AML-193 (cell line): ENCODE data around the gene FHIT.
"Not testable (repeated sequence)": the region's sequence is repeated elsewhere in the genome, so short reads cannot be mapped to it uniquely, and the experiment has no call there.

Experiments used
- DNase-seq, 2 experiments: peaks; one replicate each; lab custom pipeline; 2025; lab: John Stamatoyannopoulos, UW

The FHIT gene

GRCh38 chr3:61226166-61226686, 25.0 kb downstream of the FHIT start:
- DNase-seq, result no peak

GRCh38 chr3:61224823-61225222, 26.4 kb downstream of the FHIT start:
- no peak for DNase-seq

GRCh38 chr3:61223451-61223850, 27.8 kb downstream of the FHIT start:
- DNase-seq, result no peak

GRCh38 chr3:61222467-61222866, 28.8 kb downstream of the FHIT start:
- DNase-seq, result no peak

GRCh38 chr3:61221759-61222362, 29.4 kb downstream of the FHIT start:
- no peak for DNase-seq

- DNase-seq, result no peak
Observed at GRCh38 chr3:61218504-61218903, 32.7 kb downstream of the FHIT start.

- DNase-seq, result not testable (repeated sequence)
Observed at GRCh38 chr3:61216171-61216570, 35.1 kb downstream of the FHIT start.

- no peak for DNase-seq
Observed at GRCh38 chr3:61202086-61202485, 49.2 kb downstream of the FHIT start.

GRCh38 chr3:61201071-61201470, 50.2 kb downstream of the FHIT start:
- no peak for DNase-seq

GRCh38 chr3:61200270-61200669, 51.0 kb downstream of the FHIT start:
- peak; percentile 38 to 44 for DNase-seq

GRCh38 chr3:61199843-61200242, 51.4 kb downstream of the FHIT start:
- no peak for DNase-seq

GRCh38 chr3:61194892-61195538, 56.2 kb downstream of the FHIT start:
- no peak for DNase-seq

- DNase-seq, result no peak
Observed at GRCh38 chr3:61192222-61192621, 59.0 kb downstream of the FHIT start.

- DNase-seq, result not testable (repeated sequence)
Observed at GRCh38 chr3:61190205-61190604, 61.0 kb downstream of the FHIT start.

- no peak for DNase-seq
Observed at GRCh38 chr3:61186030-61186429, 65.2 kb downstream of the FHIT start.

- no peak for DNase-seq
Observed at GRCh38 chr3:61184956-61185355, 66.3 kb downstream of the FHIT start.

- DNase-seq, result no peak
Observed at GRCh38 chr3:61182662-61183061, 68.6 kb downstream of the FHIT start.

GRCh38 chr3:61181874-61182273, 69.4 kb downstream of the FHIT start:
- DNase-seq, result peak in 1 of 2 experiments; percentile 19

GRCh38 chr3:61180206-61180605, 71.0 kb downstream of the FHIT start:
- DNase-seq, result no peak

- DNase-seq, result no peak
Observed at GRCh38 chr3:61178167-61178566, 73.1 kb downstream of the FHIT start.

- no peak for DNase-seq
Observed at GRCh38 chr3:61177450-61177849, 73.8 kb downstream of the FHIT start.

- DNase-seq, result no peak
Observed at GRCh38 chr3:61173676-61174075, 77.6 kb downstream of the FHIT start.

- DNase-seq, result no peak
Observed at GRCh38 chr3:61172684-61173083, 78.6 kb downstream of the FHIT start.

GRCh38 chr3:61172203-61172602, 79.0 kb downstream of the FHIT start:
- DNase-seq, result no peak
